Gastrocnemius medialis (tissue), 4 donors: ENCODE data around the gene STX3.

Experiments
- CTCF ChIP-seq, 5 experiments: fragments of 450-650 bp in 3 of 5; fragments of 200-600 bp in 2 of 5; sonication (generic) in 2 of 5; IDR thresholded peaks in 4 of 5; conservative IDR thresholded peaks in 1 of 5; 1 replicate in 4 of 5; 2 replicates in 1 of 5; pipeline ENCODE4 v1.5.1; 2016 to 2019; ENCODE audit warnings: antibody characterized with exemption in 5 of 5, mild to moderate bottlenecking in 3 of 5, moderate library complexity in 3 of 5
- POLR2A ChIP-seq, 2 donors: fragments of 450-650 bp; IDR thresholded peaks; one replicate each; pipeline ENCODE4 v1.6.1; 2017; ENCODE audit warnings: antibody characterized with exemption in 2 of 2, mild to moderate bottlenecking in 2 of 2, moderate library complexity in 2 of 2

DNA sequence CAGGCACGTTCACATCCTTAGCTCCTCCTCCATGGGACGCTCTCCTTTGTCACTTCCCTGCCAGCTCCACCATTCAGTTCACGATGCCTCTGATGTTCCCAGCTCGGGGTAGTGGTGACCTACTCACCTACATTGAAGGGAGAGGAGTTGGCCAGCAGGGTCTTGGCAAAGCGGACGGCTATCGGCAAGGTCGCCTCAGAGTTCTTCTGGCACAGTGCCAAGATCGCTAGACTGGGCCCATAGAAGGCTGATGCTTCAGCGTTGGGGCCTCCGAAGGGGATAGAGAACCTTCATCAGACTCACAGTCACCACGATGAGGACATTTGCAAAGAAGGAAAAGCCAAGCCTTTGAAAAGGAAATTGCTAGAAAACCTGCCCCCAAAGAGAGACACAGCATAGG lies 87.1 kb downstream of the STX3 start:
- TF ChIP-seq CTCF (IDR thresholded peaks at IDR 0.05 in 4 of 5, conservative IDR thresholded peaks at IDR 0.05 in 1 of 5) (no peak), POLR2A (IDR thresholded peaks at IDR 0.05) (no peak)
